Measurements from ENCODE around the gene ALDH3A1.

The ALDH3A1 gene

GRCh38 chr17:19718613-19719354 lies 29.3 kb downstream of the ALDH3A1 start:
- DNase-seq (ENCODE audit: low read depth): no peak

- DNase-seq (ENCODE audit: low read depth): no peak
These were observed 30.0 kb downstream of the ALDH3A1 start for GRCh38 chr17:19718041-19718612.

- no peak for DNase-seq (ENCODE audit: low read depth)
These were observed 30.6 kb downstream of the ALDH3A1 start for GRCh38 chr17:19717411-19717908.

- DNase-seq (ENCODE audit: low read depth): no peak
These were observed 31.1 kb downstream of the ALDH3A1 start for GRCh38 chr17:19717031-19717360.

GRCh38 chr17:19716108-19717030 lies 31.7 kb downstream of the ALDH3A1 start, which contains the start of gene SLC47A2:
Gene SLC47A2 (minus strand): TSS chr17:19716584. CDS start chr17:19716555, 29 bp downstream.
- DNase-seq (ENCODE audit: low read depth): no peak

GRCh38 chr17:19714542-19715411 lies 33.3 kb downstream of the ALDH3A1 start:
- DNase-seq (ENCODE audit: low read depth): no peak

GRCh38 chr17:19713901-19714361 lies 34.2 kb downstream of the ALDH3A1 start:
- DNase-seq (ENCODE audit: low read depth): no peak

GRCh38 chr17:19713462-19713861 lies 34.6 kb downstream of the ALDH3A1 start:
- DNase-seq (ENCODE audit: low read depth): no peak

- no peak for DNase-seq (ENCODE audit: low read depth)
These were observed 35.6 kb downstream of the ALDH3A1 start for GRCh38 chr17:19712436-19713004.

- no peak for DNase-seq (ENCODE audit: low read depth)
These were observed 38.3 kb downstream of the ALDH3A1 start for GRCh38 chr17:19709841-19710240.

GRCh38 chr17:19708431-19709175 lies 39.5 kb downstream of the ALDH3A1 start:
- DNase-seq (ENCODE audit: low read depth): no peak

- no peak for DNase-seq (ENCODE audit: low read depth)
These were observed 40.3 kb downstream of the ALDH3A1 start for GRCh38 chr17:19707728-19708221.

- no peak for DNase-seq (ENCODE audit: low read depth)
These were observed 41.0 kb downstream of the ALDH3A1 start for GRCh38 chr17:19706791-19707727.

GRCh38 chr17:19705771-19706770 lies 42.0 kb downstream of the ALDH3A1 start:
- no peak for DNase-seq (ENCODE audit: low read depth)

- no peak for DNase-seq (ENCODE audit: low read depth)
These were observed 42.9 kb downstream of the ALDH3A1 start for GRCh38 chr17:19705201-19705600.

GRCh38 chr17:19703828-19704613 lies 44.1 kb downstream of the ALDH3A1 start:
- no peak for DNase-seq (ENCODE audit: low read depth)

Measured in stimulated activated CD8-positive, alpha-beta memory T cell treated with anti-CD3 and anti-CD28 coated beads, Interleukin-12 subunit alpha, Interleukin-12 subunit beta, amount 100 ng/mL, for 4 hours (primary cell).